SU-DHL-6 (cell line): ENCODE measurements around the gene NRL.

Experiments used
- EZH2phosphoT487 ChIP-seq: fragments of 200-600 bp; sonication (generic), shearing (Covaris generic); conservative IDR thresholded peaks from 2 replicates; pipeline ENCODE4 v1.6.1; 2018; ENCODE audit warnings: mild to moderate bottlenecking, antibody characterized with exemption, low read length, moderate library complexity, mixed read lengths
- TF ChIP-seq, protein P1 (sequence below): fragments of 200-600 bp; sonication (generic); IDR thresholded peaks from one replicate; pipeline ENCODE4 v1.5.1; 2017; ENCODE audit warnings: antibody characterized with exemption, mild to moderate bottlenecking, low read length, moderate library complexity; ENCODE audit not compliant: insufficient read depth, poor library complexity, severe bottlenecking

DNA sequence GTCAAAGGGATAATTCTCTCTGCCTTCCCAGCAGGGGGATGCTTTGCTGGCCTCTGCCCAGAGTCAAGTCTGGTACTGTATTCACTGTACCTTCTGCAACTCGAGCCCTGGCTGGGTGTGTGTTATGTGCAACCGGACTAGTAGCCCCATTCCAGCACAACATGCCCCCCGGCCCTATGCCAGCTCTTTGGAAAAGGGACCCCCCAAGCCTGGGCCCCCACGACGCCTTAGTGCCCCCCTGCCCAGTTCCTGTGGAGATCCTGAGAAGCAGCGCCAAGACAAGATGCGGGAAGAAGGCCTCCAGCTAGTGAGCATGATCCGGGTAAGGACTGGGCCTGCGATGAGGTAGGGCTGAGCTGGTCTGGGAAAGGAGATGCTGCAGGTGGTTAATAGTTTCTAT is 35.8 kb upstream of the NRL start:
- TF ChIP-seq, protein P1, sequence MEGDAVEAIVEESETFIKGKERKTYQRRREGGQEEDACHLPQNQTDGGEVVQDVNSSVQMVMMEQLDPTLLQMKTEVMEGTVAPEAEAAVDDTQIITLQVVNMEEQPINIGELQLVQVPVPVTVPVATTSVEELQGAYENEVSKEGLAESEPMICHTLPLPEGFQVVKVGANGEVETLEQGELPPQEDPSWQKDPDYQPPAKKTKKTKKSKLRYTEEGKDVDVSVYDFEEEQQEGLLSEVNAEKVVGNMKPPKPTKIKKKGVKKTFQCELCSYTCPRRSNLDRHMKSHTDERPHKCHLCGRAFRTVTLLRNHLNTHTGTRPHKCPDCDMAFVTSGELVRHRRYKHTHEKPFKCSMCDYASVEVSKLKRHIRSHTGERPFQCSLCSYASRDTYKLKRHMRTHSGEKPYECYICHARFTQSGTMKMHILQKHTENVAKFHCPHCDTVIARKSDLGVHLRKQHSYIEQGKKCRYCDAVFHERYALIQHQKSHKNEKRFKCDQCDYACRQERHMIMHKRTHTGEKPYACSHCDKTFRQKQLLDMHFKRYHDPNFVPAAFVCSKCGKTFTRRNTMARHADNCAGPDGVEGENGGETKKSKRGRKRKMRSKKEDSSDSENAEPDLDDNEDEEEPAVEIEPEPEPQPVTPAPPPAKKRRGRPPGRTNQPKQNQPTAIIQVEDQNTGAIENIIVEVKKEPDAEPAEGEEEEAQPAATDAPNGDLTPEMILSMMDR: no peak
- no peak for TF ChIP-seq EZH2phosphoT487
